Measurements from ENCODE around the gene C2orf49.
A peak's percentile ranks its signal among the peaks of the same experiment; 100 is the strongest.

The C2orf49 gene

DNA sequence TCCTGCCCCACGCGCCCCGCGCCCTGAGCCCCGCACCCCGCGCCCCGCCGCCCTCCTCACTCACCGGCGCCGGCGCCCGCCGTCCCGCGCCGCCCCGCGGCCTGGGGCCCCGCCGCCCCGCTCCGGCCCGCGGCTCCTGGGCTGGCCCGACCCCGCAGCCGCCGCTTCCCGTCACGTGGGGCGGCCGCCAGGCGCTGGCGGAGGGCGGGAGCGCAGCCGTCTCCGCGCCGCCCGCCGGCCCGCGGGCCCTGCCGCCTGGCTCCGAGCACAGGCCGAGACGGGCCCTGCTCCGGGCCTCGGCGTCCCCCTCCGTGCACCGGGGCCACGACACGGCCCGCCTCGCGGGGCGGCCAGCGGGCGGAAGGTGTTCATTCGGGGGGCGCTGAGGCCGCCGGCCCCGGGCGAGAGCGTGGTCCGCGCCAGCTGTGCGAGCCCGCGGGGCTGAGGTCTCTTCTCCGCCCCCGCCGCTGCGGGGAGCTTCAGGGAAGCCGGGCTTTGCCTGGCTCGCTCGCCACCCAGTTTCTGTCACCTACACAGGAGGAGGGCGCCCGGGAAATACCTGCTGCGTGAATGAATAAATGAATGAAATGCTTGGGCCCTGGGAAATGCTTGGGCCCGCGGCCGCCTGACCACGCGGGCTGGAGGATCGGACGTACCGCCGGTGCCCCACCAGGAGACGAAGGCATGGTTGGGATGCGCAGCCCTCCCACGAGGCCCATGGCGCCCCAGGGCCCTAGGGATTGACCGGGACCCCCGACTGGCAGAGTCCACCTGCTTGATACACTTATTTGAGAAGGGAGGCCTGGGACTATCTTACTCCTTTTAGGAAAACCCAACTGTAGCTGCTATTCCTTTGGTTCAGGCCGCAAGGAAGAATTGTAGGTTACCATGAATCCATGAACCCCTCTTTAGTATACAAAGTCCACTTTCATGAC, 7.5 kb upstream of the C2orf49 start, which contains the start of gene TGFBRAP1:
Gene TGFBRAP1, minus strand, starts transcription at position 175 of the 935 bp plus-strand sequence. CDS start 21,434 bp downstream, outside the sequence.
- TF ChIP-seq, protein P1, sequence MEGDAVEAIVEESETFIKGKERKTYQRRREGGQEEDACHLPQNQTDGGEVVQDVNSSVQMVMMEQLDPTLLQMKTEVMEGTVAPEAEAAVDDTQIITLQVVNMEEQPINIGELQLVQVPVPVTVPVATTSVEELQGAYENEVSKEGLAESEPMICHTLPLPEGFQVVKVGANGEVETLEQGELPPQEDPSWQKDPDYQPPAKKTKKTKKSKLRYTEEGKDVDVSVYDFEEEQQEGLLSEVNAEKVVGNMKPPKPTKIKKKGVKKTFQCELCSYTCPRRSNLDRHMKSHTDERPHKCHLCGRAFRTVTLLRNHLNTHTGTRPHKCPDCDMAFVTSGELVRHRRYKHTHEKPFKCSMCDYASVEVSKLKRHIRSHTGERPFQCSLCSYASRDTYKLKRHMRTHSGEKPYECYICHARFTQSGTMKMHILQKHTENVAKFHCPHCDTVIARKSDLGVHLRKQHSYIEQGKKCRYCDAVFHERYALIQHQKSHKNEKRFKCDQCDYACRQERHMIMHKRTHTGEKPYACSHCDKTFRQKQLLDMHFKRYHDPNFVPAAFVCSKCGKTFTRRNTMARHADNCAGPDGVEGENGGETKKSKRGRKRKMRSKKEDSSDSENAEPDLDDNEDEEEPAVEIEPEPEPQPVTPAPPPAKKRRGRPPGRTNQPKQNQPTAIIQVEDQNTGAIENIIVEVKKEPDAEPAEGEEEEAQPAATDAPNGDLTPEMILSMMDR (conservative IDR thresholded peaks at IDR 0.05; ENCODE audit: control insufficient read depth, insufficient read depth, low read depth, low read length), result no peak
- peak within 1 kb of the TSS; percentile 73 for H3K4me3 ChIP-seq (ENCODE audit: control insufficient read depth, low read depth, low read length)
- no peak for DNase-seq (ENCODE audit: low read depth)

DNA sequence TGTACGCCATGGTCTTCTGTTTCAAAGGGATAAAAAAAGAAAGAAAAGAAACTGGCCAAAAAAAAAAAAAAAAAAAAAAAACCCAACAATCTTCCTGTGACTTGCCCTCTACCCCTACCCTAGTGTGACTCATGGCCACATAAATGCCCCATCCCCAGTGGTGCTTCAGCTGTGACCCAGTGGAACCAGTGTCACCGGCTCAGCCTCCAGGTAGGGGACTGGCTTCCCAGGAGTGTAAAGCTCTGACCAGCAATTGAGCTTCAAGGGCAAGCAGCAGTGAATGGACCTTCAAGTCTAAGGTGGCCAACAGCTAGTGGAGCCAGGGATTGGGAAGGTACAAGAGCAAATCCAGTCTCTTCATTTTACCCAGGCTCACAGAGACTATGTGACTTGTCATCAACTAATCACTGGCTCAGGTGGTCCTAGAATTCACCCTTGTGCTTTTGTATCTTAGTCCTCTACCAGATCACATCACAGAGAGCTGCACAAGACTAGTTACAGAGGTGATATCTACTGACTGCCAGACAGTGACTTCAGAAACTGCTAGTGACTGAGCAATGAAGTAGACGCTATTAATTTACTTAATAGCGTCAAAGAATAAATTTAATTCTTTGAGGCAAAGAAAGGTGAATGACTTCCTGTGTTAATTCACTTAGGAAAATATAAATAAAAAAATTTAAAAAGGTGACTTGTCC, 6.5 kb upstream of the C2orf49 start:
- TF ChIP-seq, protein P1 (conservative IDR thresholded peaks at IDR 0.05; ENCODE audit: control insufficient read depth, insufficient read depth, low read depth, low read length), result no peak
- no peak overlapping the region for H3K4me3 ChIP-seq (ENCODE audit: control insufficient read depth, low read depth, low read length)
- DNase-seq (ENCODE audit: low read depth), result no peak

DNA sequence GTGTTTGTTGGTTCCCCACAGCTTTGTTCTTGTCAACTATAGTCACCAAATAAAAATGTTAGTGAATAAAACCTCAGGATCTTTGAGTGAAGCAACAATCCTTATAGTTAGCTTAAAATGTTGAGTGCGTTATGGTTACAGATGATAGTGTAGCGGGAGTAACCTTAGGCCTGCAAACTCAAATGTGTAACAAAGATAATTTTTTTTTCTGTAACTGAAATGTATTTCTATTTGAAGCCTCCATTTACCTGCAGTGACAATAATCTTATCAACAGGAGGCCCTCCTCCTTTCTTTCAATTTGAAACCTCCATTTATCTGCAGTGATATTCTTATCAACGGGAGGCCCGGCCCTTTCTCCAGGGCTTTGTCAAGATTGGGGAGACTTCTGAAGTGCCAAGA, 3.1 kb upstream of the C2orf49 start:
- no peak for DNase-seq (ENCODE audit: low read depth)
- TF ChIP-seq, protein P1 (conservative IDR thresholded peaks at IDR 0.05; ENCODE audit: control insufficient read depth, insufficient read depth, low read depth, low read length), result no peak
- H3K4me3 ChIP-seq (ENCODE audit: control insufficient read depth, low read depth, low read length), result no peak overlapping the region

DNA sequence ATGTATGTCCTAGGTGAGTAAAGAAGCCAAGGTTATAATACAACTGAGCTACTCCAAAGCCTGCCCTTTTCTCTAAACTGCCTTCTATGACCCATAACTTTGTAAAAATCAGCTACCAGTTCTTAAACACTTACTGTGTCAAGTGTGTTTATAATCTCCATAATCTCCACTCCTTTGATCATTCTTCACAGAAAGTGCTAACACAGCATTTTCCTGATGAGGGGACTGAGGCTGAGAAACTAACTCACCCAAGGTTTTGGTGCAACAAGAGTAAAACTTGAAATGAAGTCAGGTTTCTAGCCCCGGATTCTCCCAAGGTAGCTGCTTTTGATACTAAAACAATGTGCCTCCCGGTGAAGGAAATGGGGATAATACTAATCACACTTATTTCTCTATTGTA, 1.9 kb upstream of the C2orf49 start:
- DNase-seq (ENCODE audit: low read depth), result no peak
- TF ChIP-seq, protein P1 (conservative IDR thresholded peaks at IDR 0.05; ENCODE audit: control insufficient read depth, insufficient read depth, low read depth, low read length), result no peak
- no peak overlapping the region for H3K4me3 ChIP-seq (ENCODE audit: control insufficient read depth, low read depth, low read length)

DNA sequence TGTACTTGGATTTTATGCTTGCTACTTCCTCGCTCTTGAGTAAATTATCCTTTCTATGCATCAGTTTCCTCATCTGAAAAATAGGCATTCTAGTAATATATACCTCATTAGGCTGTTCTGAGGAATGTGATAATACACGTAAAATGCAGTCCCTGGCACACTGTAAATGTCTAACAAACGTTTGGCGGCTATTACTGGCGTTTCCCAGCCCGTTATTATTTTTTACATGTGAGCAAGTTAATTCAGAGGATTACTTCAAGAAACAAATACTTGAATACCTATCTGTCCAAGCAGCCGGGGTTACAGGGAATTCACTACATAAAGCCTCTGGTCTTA, 586 bp upstream of the C2orf49 start:
- no peak for DNase-seq (ENCODE audit: low read depth)
- TF ChIP-seq, protein P1 (conservative IDR thresholded peaks at IDR 0.05; ENCODE audit: control insufficient read depth, insufficient read depth, low read depth, low read length), result no peak

DNA sequence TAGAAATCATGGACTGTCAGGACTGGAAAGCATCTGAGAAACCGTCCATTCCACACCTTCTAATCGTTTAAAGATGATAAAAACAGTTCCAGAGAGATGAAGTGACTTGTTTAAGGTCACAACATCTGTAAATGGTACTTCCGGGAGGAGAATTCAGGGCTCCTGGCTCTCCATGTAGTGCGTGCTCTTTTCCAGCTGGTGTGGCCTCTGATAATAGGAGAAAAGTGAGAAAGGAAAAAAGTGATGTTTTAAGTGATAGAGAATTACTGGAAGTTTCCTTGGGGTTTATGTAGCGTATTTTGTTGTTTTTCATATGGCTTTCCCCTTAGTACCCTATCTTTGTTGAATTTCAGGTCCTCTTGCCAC, 663 bp downstream of the C2orf49 start:
- H3K4me3 ChIP-seq (ENCODE audit: control insufficient read depth, low read depth, low read length), result peak overlapping the region; percentile 97
- TF ChIP-seq, protein P1 (conservative IDR thresholded peaks at IDR 0.05; ENCODE audit: control insufficient read depth, insufficient read depth, low read depth, low read length), result no peak
- no peak for DNase-seq (ENCODE audit: low read depth)

More for the DNA sequence above, 586 bp upstream of the C2orf49 start:
- peak overlapping the region; percentile 97 for H3K4me3 ChIP-seq (ENCODE audit: control insufficient read depth, low read depth, low read length)
